ENCODE results near the gene CD248.
"Not testable (repeated sequence)": the region's sequence is repeated elsewhere in the genome, so short reads cannot be mapped to it uniquely, and the experiment has no call there.

The CD248 gene

DNA sequence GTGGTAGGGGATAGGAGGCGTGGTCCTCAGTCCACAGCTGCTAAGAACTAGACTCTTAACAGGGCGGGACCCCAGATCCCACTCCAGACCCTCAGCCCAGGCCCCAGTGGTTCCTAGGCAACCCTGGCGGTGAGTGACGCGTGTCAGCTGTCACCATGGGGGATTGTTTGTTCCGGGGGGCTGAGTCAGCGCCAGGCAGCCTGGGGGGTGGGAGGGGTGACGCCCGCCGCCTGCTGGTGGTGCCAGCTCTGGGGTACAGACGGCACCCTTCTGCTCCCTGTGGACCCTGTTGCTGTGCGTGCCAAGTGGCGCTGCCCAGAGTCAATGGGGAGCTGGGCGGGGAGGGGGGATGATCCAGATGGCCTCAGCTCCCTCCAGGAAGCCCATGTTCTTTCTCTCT is 36.4 kb downstream of the CD248 start:
- no peak for TF ChIP-seq CTCF (IDR thresholded peaks at IDR 0.05)
- H3K27ac ChIP-seq = no peak overlapping the region
- DNase-seq (ENCODE audit: low spot score) = no peak
- H3K4me3 ChIP-seq = no peak overlapping the region

DNA sequence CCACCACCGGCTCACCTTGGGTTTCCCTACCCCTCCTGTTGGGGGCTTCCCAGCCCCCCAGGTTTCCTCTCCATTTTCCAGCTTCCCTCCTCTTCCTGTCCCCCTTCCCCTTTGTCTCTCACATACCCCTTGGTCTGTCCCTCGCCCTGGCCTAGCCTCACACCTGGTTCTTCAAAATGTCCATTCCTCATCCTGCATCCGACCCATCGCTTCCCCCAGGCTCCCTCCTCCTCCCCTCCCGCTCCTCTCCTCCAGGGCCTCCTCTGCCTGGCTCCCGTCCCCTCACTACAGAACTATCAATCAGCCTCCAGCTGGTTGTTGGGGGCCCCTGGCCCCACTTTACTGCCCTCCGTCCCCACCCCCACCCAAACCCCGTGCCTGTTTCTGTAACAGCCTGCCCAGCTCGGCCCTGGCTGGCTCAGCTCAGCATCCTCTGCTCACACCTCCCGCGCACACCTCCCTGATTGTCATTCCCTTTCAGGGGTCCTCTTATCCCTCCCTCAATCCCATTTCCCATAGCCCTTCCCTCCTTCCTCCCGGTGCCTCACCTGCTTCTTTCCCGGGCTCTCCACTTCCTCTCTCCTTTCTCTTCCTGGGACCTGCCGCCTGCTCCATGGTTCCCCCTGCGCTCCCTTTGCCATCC is 37.6 kb downstream of the CD248 start:
- DNase-seq (ENCODE audit: low spot score) = no peak
- no peak overlapping the region for H3K4me3 ChIP-seq
- no peak overlapping the region for H3K27ac ChIP-seq
- no peak for TF ChIP-seq CTCF (IDR thresholded peaks at IDR 0.05)

- peak overlapping the region in 1 of 2 donors; percentile 37 for H3K27ac ChIP-seq
- no peak for TF ChIP-seq CTCF (IDR thresholded peaks at IDR 0.05)
- DNase-seq (ENCODE audit: low spot score) = no peak
- H3K4me3 ChIP-seq = peak overlapping the region; percentile 65
Observed at GRCh38 chr11:66278363-66279091, 38.3 kb downstream of the CD248 start.

GRCh38 chr11:66277471-66278362 is 39.1 kb downstream of the CD248 start, which contains the start of gene CNIH2:
Gene CNIH2, plus strand, starts transcription at chr11:66278175. Its CDS starts 282 bp downstream, at chr11:66278457.
- no peak for DNase-seq (ENCODE audit: low spot score)
- peak within 1 kb of the TSS in 1 of 2 donors; percentile 37 for H3K27ac ChIP-seq
- no peak for TF ChIP-seq CTCF (IDR thresholded peaks at IDR 0.05)
- peak within 1 kb of the TSS; percentile 65 for H3K4me3 ChIP-seq

DNA sequence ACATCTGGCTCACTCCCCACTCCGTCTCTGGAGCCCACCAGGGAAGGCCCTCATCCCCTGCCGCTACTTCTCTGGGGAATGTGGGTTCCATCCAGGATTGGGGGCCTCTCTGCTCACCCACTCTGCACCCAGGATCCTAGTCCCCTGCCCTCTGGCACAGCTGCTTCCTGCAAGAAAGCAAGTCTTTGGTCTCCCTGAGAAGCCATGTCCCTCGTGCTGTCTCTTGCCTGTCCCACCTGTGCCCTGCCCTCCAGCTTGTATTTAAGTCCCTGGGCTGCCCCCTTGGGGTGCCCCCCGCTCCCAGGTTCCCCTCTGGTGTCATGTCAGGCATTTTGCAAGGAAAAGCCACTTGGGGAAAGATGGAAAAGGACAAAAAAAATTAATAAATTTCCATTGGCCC is 39.8 kb downstream of the CD248 start:
- H3K4me3 ChIP-seq; H3K27ac ChIP-seq; DNase-seq (ENCODE audit: low spot score): not testable (repeated sequence)

DNA sequence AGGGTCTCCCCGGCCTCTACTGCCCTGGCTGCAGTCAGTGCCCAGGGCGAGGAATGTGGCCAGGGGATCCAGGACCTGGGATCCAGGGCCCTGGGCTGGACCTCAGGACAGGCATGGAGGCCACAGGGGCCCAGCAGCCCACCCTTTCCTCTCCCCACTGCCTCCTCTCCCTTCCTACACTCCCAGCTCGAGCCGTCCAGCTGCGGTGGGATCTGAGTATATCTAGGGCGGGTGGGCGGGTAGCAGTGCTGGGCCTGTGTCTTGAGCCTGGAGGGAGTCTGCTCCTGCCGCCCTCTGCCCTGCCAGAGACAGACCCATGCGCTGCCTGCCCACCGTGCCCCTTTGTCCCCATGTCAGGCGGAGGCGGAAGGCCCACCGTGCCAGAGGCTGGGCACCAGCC is 40.2 kb downstream of the CD248 start:
- not testable (repeated sequence) for H3K4me3 ChIP-seq; DNase-seq (ENCODE audit: low spot score); H3K27ac ChIP-seq

DNA sequence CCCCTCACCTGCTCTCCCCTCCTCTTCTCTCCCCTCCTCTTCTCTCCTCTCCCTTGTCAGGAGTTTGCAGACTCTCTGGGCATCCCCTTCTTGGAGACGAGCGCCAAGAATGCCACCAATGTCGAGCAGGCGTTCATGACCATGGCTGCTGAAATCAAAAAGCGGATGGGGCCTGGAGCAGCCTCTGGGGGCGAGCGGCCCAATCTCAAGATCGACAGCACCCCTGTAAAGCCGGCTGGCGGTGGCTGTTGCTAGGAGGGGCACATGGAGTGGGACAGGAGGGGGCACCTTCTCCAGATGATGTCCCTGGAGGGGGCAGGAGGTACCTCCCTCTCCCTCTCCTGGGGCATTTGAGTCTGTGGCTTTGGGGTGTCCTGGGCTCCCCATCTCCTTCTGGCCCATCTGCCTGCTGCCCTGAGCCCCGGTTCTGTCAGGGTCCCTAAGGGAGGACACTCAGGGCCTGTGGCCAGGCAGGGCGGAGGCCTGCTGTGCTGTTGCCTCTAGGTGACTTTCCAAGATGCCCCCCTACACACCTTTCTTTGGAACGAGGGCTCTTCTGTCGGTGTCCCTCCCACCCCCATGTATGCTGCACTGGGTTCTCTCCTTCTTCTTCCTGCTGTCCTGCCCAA is 40.7 kb downstream of the CD248 start:
- Histone ChIP-seq H3K4me3 (no peak overlapping the region), H3K27ac (no peak overlapping the region)
- no peak for DNase-seq (ENCODE audit: low spot score)
- TF ChIP-seq CTCF (IDR thresholded peaks at IDR 0.05) = no peak
